ENCODE data around the gene TOMM34.

The TOMM34 gene

DNA sequence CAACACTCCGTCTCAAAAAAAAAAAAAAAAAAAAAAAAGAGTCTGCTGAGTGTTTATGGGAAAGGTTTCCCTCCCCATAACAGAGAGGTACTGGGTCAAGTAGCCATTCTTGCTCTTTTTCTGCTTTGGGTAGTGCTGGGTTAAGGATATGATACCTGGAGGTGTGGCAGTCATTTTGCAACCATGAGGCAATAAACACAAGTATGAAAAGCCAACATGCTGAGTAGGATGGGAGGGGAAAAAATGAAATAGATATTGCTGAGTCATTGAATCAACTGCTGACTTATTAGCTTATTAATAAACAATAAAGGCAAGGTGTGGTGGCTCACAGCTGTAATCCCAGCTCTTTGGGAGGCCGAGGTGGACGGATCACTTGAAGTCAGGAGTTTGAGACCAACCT lies 2.3 kb upstream of the TOMM34 start:
- no peak overlapping the region for H3K4me3 ChIP-seq (ENCODE audit: low read depth, low read length)
- no peak for DNase-seq (ENCODE audit: low read depth)
- TF ChIP-seq, protein P1, sequence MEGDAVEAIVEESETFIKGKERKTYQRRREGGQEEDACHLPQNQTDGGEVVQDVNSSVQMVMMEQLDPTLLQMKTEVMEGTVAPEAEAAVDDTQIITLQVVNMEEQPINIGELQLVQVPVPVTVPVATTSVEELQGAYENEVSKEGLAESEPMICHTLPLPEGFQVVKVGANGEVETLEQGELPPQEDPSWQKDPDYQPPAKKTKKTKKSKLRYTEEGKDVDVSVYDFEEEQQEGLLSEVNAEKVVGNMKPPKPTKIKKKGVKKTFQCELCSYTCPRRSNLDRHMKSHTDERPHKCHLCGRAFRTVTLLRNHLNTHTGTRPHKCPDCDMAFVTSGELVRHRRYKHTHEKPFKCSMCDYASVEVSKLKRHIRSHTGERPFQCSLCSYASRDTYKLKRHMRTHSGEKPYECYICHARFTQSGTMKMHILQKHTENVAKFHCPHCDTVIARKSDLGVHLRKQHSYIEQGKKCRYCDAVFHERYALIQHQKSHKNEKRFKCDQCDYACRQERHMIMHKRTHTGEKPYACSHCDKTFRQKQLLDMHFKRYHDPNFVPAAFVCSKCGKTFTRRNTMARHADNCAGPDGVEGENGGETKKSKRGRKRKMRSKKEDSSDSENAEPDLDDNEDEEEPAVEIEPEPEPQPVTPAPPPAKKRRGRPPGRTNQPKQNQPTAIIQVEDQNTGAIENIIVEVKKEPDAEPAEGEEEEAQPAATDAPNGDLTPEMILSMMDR (IDR thresholded peaks at IDR 0.05; ENCODE audit: low read depth, low read length, missing control alignments): no peak

DNA sequence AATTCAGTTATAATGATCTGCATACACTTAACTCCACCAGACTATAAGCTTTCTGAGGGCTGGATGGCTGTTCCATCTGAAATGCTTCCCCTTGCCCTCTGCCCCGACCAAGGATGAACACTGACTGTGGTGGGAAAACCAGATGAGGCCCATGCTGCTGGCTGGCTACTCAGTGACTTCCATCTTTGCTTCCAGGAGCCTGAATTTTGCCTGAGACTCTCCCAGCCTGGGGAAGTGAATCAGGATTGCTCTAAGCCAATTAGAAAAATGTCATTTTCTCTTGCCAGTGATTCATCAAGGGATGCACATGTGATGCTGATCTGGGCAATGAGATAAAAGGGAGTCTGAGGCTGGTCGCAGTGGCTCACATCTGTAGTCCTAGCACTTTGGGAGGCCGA lies 1.7 kb upstream of the TOMM34 start:
- TF ChIP-seq, protein P1 (IDR thresholded peaks at IDR 0.05; ENCODE audit: low read depth, low read length, missing control alignments): no peak
- no peak overlapping the region for H3K4me3 ChIP-seq (ENCODE audit: low read depth, low read length)
- no peak for DNase-seq (ENCODE audit: low read depth)

DNA sequence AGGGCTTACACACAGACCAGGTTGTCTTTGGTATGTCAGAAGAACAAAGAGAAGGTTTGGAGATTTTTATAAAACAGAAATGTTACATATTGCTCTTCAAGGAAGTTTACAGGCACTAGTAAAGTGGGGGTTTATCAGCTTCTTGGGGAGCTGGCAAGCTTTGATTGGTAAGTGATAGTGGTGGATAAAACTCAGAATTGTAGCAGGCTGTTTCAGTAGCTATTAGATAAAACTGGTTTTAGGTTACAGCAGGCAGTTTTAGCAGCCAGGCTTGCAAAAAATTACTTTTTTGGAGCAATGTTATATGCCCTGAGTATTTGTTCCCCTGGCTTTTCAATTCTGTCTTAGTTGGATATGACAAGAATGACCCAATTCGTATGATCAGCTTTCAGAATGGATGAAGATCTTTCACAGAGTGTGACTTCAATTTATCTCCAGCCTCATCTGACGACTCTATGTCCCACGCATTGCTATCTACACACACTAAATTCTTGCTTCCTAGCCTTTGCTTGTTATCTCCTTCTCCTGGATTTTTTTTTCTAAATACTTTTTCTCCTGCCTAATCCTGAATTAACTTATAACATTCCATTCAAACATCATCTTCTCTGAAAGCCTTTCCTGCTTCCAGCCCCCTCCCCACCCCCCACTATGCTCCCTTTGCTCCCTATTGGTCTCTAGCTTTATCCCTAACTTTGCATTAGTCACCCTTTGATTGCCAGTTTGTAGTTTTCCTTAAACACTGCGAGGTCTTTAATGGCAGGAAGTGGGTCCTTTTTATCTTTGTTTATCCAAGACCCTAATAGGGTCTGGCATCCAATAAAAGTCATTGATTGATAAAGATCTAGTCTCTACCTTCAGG lies 1.0 kb upstream of the TOMM34 start:
- H3K4me3 ChIP-seq (ENCODE audit: low read depth, low read length): no peak overlapping the region
- TF ChIP-seq, protein P1 (IDR thresholded peaks at IDR 0.05; ENCODE audit: low read depth, low read length, missing control alignments): no peak
- DNase-seq (ENCODE audit: low read depth): no peak

DNA sequence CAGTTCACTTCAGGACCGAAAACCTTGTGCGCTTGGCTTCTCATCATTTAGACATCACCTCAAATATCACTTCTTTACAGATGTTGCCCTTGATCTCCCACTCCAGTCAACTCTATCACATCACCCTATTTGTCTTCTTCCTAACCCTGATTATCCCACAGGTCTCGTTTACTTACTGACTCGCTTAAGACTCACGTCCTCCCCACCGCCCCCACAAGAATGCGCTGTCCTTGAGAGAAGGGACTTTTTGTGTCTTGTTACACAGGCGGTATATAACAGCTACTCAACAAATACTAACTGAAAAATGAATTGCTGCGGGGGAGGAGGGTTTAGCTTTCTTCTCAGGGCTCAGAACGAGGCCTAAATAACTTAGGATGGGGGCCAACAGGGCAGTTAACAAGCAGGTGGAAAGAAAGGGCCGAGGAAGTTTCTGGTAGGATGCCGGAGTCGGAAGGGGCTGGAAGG lies 527 bp downstream of the TOMM34 start:
- H3K4me3 ChIP-seq (ENCODE audit: low read depth, low read length): peak overlapping the region; percentile 90
- no peak for DNase-seq (ENCODE audit: low read depth)
- TF ChIP-seq, protein P1 (IDR thresholded peaks at IDR 0.05; ENCODE audit: low read depth, low read length, missing control alignments): no peak

DNA sequence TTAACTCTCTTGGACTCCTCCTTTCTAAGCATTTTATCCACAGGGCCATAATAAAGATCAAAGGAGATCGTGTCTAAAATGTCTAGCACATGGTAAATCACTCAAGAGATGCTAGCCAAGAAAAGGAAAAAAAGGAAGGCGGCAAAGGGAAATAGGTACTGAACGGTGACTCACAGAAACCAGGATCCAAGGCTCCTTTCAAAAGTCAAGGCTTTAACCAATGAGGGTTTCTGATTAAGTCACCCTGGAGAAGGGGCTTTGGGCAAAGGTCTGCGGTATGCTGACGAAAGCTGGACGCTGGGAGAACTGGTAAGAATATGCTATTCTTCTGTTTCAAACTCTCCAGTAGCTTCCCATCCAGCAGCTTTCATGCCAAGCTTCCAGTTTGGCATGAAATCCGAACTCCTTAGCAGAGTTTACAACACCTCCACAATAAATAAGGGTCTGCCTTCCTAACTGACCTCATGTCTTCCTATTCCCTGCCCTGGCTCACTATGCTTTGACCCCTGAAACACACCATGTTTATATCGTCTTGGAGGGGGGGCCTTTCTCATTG lies 1.0 kb downstream of the TOMM34 start:
- no peak for DNase-seq (ENCODE audit: low read depth)
- TF ChIP-seq, protein P1 (IDR thresholded peaks at IDR 0.05; ENCODE audit: low read depth, low read length, missing control alignments): no peak
- H3K4me3 ChIP-seq (ENCODE audit: low read depth, low read length): peak overlapping the region; percentile 90

DNA sequence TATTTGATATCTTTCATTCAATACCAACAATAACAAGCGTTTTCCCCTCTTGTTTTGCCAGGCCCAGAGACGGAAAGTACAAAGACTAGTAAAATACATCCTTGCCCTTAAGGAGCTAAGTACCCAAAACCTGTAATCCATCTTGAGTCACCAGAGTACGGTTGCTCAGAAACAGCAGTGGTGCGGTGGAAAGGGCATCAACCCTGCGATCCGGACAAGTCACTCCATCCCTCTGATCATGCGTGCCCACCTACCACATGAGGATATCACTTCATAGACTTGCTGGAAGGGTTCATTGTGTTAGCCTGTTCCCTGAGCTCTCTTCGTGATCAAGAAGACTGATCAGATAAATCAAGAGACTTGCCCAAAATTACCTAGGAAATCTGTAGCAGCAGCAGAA lies 1.9 kb downstream of the TOMM34 start:
- DNase-seq (ENCODE audit: low read depth): no peak
- TF ChIP-seq, protein P1 (IDR thresholded peaks at IDR 0.05; ENCODE audit: low read depth, low read length, missing control alignments): no peak
- H3K4me3 ChIP-seq (ENCODE audit: low read depth, low read length): peak overlapping the region; percentile 3; the same call in 1 of the 2 replicates
